Upper lobe of left lung (tissue), 6 donors: ENCODE data around the gene ZBTB48. TPM values are rescaled to one million over a fixed set of nuclear protein-coding genes. Genes with fewer than 3 reads are reported as not detected.
"Not testable (repeated sequence)": the region's sequence is repeated elsewhere in the genome, so short reads cannot be mapped to it uniquely, and the experiment has no call there.

Experiments used
- ATAC-seq, 2 donors: fragments of 200-7000 bp; cut with Tn5 transposase; one replicate each; pipeline ENCODE4 v1.9.1; 2022; ENCODE audit warnings: mild to moderate bottlenecking in 2 of 2, moderate library complexity in 2 of 2; ENCODE audit not compliant: low FRiP score in 2 of 2
- DNase-seq, 2 donors: peaks; one replicate each; pipeline ENCODE4 v3.0.0-alpha.2; 2019 to 2020
- H3K27ac ChIP-seq, 4 donors: fragments of 200-600 bp; sonication (generic); one replicate each; pipeline ENCODE4 v1.5.1; 2016 to 2019
- H3K27me3 ChIP-seq, 4 donors: fragments of 200-600 bp; sonication (generic); one replicate each; pipeline ENCODE4 v1.5.1; 2017 to 2019
- H3K36me3 ChIP-seq, 4 donors: fragments of 200-600 bp; sonication (generic); one replicate each; pipeline ENCODE4 v1.5.1; 2016 to 2019
- H3K4me1 ChIP-seq, 4 donors: fragments of 200-600 bp; sonication (generic); one replicate each; pipeline ENCODE4 v1.5.1; 2018 to 2019
- H3K4me3 ChIP-seq, 4 donors: fragments of 200-600 bp; sonication (generic); one replicate each; pipeline ENCODE4 v1.5.1; 2017 to 2019; ENCODE audit warnings: mild to moderate bottlenecking in 2 of 4, moderate library complexity in 1 of 4
- H3K9me3 ChIP-seq, 4 donors: fragments of 200-600 bp; sonication (generic); one replicate each; pipeline ENCODE4 v1.5.1; 2018 to 2019
- EP300 ChIP-seq, 4 donors: sonication (generic); formaldehyde crosslinking; IDR thresholded peaks; one replicate each; pipeline ENCODE4 v1.5.1; 2017; ENCODE audit warnings: antibody characterized with exemption in 4 of 4, control low read depth in 2 of 4
- POLR2A ChIP-seq, 4 donors: fragments of 450-650 bp; IDR thresholded peaks; one replicate each; pipeline ENCODE4 v1.5.1; 2016 to 2017; ENCODE audit warnings: antibody characterized with exemption in 4 of 4, mild to moderate bottlenecking in 2 of 4
- POLR2AphosphoS5 ChIP-seq, 2 donors: sonication (generic); formaldehyde crosslinking; IDR thresholded peaks; one replicate each; pipeline ENCODE4 v1.5.1; 2017; ENCODE audit warnings: antibody characterized with exemption in 2 of 2
- WGBS, 2 donors: methylation state at CpG; one replicate each; pipeline ENCODE4 v1.1.5; 2017 to 2018; 5-methylcytosine and 5-hydroxymethylcytosine counted together
- total RNA-seq, 6 donors: library from RNA; depleted of rRNA in 4 of 6; stranded (reverse); fragments of >200 nt in 4 of 6; gene quantifications; one replicate each; pipeline versions ENCODE4 v1.1.0 to v1.2.1, GENCODE V29; 2016 to 2021
- TF ChIP-seq, protein P1 (sequence below), 6 experiments: fragments of 450-650 bp in 4 of 6; fragments of 200-600 bp in 2 of 6; sonication (generic) in 2 of 6; IDR thresholded peaks; one replicate each; pipeline ENCODE4 v1.5.1; 2016 to 2019; ENCODE audit warnings: antibody characterized with exemption in 6 of 6
- donor health status: DM: no; HTN: no; CAD: no; lungs with moderate emphysema.
- donor health status: DM: no; HTN: yes; CAD: no; lungs with severe emphysema.

ZBTB48 gene
- total RNA-seq, 6 donors from 2014 or later, result 16.2 to 56.6 (median 36.9) TPM

DNA sequence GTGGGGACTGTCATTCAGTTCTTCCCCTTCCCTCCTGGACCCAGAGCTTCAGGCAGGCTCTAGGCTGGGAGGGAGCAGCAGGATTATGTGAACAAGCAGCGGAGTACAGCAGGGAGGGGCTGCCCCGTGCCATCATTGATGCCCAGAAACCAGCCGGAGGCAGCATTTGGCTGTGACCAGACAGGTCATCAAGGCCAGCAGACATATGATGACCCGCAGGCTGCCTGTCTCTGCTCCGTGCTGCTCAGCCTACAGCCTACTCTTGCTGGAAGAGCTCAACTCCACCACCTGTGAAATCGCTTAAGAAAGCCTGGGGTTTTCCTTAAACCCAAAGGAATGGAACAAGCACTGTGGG, 18.0 kb downstream of the ZBTB48 start:
- no peak for DNase-seq
- ATAC-seq, result no peak
- Histone ChIP-seq H3K27ac (peak overlapping the region in 1 of 4 donors; percentile 96), H3K4me1 (peaks cover 35 to 60% (median 41%) of the 10 kb centered on the region in 4 donors), H3K27me3 (no peaks in the 10 kb centered on the region), H3K9me3 (no peaks in the 10 kb centered on the region), H3K4me3 (no peak overlapping the region), H3K36me3 (peaks cover 33 to 65% (median 57%) of the 10 kb centered on the region in 4 donors)
- WGBS, 2 donors, result 95 to 100% methylated on average over 1 to 6 of the region's 6 CpGs
- TF ChIP-seq, protein P1, sequence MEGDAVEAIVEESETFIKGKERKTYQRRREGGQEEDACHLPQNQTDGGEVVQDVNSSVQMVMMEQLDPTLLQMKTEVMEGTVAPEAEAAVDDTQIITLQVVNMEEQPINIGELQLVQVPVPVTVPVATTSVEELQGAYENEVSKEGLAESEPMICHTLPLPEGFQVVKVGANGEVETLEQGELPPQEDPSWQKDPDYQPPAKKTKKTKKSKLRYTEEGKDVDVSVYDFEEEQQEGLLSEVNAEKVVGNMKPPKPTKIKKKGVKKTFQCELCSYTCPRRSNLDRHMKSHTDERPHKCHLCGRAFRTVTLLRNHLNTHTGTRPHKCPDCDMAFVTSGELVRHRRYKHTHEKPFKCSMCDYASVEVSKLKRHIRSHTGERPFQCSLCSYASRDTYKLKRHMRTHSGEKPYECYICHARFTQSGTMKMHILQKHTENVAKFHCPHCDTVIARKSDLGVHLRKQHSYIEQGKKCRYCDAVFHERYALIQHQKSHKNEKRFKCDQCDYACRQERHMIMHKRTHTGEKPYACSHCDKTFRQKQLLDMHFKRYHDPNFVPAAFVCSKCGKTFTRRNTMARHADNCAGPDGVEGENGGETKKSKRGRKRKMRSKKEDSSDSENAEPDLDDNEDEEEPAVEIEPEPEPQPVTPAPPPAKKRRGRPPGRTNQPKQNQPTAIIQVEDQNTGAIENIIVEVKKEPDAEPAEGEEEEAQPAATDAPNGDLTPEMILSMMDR (IDR thresholded peaks at IDR 0.05), result no peak
- TF ChIP-seq POLR2A (IDR thresholded peaks at IDR 0.05), result no peak
- TF ChIP-seq EP300 (IDR thresholded peaks at IDR 0.05), result no peak
- TF ChIP-seq POLR2AphosphoS5 (IDR thresholded peaks at IDR 0.05), result no peak

DNA sequence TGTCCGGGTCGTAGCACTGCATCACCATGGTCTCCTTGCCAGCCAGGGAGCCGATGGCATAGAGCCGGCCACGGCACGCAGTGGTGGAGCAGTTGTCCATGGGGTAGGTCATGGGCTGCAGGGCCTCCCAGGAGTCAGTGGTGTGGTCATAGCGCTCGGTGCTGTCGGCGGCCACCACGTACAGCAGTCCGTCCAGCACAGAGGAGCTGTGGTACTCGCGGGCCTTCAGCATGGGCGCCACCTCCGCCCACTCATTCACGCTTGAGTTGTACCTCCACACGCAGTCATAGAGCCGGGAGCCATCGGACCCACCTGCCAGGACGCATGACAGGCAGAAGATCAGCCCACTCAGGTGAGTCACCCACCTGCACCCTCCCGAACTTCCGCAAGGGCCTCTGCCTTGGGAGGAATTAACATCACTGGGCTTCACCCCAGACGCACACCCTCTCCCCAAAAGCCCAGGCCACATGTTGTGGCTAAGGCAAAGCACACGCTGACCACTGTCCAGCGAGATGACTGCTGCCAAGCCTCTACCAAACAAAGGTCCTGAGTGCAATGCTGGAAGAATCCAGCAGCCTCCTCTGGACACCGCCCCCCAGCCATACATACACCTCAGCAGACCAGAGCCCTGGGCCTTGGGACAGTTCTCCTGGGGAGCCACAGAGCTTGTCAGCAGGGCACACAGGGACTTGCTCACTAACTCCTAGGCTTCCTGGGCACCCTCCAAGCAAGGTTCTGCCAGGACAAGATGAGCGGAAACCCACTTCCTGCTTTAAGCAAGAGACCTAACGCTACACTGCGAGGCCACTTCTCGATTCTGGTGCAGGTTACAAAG, 19.6 kb downstream of the ZBTB48 start:
- 69 to 76% methylated on average over 12 to 20 of the region's 31 CpGs for WGBS, 2 donors
- no peaks in the 10 kb centered on the region for H3K27me3 ChIP-seq
- no peaks in the 10 kb centered on the region for H3K9me3 ChIP-seq
- H3K4me3 ChIP-seq, result peak overlapping the region in 3 of 4 donors; percentile 72 to 99 (median 79)
- peak overlapping the region; percentile 96 to 100 (median 98) for H3K27ac ChIP-seq
- TF ChIP-seq POLR2AphosphoS5 (IDR thresholded peaks at IDR 0.05) (peak in 1 of 2 donors; percentile 25), EP300 (IDR thresholded peaks at IDR 0.05) (no peak)
- DNase-seq, result peak; percentile 69 to 74
- H3K36me3 ChIP-seq, result peaks cover 21 to 49% (median 41%) of the 10 kb centered on the region in 4 donors
- H3K4me1 ChIP-seq, result peaks cover 43 to 71% (median 49%) of the 10 kb centered on the region in 4 donors
- ATAC-seq, result no peak

DNA sequence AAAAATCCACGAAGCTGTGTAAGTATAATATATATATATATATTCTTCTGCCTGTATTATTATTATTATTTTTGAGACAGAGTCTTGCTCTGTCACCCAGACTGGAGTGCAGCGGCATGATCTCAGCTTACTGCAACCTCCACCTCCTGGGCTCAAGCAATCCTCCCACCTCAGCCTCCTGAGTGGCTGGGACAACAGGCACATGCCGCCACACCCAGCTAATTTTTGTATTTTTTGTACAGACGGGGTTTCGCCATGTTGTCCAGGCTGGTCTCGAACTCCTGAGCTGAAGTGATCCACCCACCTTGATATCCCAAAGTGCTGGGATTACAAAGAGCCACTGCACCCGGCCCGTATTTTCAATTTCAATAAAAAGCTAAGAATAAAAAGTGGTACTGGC, 20.2 kb downstream of the ZBTB48 start:
- peaks cover 17 to 43% (median 34%) of the 10 kb centered on the region in 4 donors for H3K36me3 ChIP-seq
- whole genome bisulfite sequencing, 2 donors, result 53 to 54% methylated on average over 8 of the region's 8 CpGs
- H3K27me3 ChIP-seq, DNase-seq, ATAC-seq, H3K9me3 ChIP-seq: not testable (repeated sequence)
- H3K27ac ChIP-seq, result peak overlapping the region; percentile 96 to 100 (median 98)
- peak overlapping the region; percentile 72 to 99 (median 78) for H3K4me3 ChIP-seq
- peaks cover 49 to 74% (median 55%) of the 10 kb centered on the region in 4 donors for H3K4me1 ChIP-seq

- TF ChIP-seq POLR2AphosphoS5 (IDR thresholded peaks at IDR 0.05) (no peak), POLR2A (IDR thresholded peaks at IDR 0.05) (no peak), EP300 (IDR thresholded peaks at IDR 0.05) (no peak)
- TF ChIP-seq, protein P1 (IDR thresholded peaks at IDR 0.05), result no peak
- 17 to 20% methylated on average over 10 of the region's 10 CpGs for WGBS, 2 donors
- ATAC-seq (no peak), DNase-seq (no peak)
- peak overlapping the region; percentile 96 to 100 (median 98) for H3K27ac ChIP-seq
- H3K27me3 ChIP-seq, result no peaks in the 10 kb centered on the region
- H3K36me3 ChIP-seq, result peaks cover 13 to 37% (median 29%) of the 10 kb centered on the region in 4 donors
- H3K9me3 ChIP-seq, result no peaks in the 10 kb centered on the region
- peaks cover 51 to 68% (median 57%) of the 10 kb centered on the region in 4 donors for H3K4me1 ChIP-seq
- peak overlapping the region; percentile 72 to 99 (median 78) for H3K4me3 ChIP-seq
Measured at GRCh38 chr1:6600410-6601048, 20.7 kb downstream of the ZBTB48 start.

DNA sequence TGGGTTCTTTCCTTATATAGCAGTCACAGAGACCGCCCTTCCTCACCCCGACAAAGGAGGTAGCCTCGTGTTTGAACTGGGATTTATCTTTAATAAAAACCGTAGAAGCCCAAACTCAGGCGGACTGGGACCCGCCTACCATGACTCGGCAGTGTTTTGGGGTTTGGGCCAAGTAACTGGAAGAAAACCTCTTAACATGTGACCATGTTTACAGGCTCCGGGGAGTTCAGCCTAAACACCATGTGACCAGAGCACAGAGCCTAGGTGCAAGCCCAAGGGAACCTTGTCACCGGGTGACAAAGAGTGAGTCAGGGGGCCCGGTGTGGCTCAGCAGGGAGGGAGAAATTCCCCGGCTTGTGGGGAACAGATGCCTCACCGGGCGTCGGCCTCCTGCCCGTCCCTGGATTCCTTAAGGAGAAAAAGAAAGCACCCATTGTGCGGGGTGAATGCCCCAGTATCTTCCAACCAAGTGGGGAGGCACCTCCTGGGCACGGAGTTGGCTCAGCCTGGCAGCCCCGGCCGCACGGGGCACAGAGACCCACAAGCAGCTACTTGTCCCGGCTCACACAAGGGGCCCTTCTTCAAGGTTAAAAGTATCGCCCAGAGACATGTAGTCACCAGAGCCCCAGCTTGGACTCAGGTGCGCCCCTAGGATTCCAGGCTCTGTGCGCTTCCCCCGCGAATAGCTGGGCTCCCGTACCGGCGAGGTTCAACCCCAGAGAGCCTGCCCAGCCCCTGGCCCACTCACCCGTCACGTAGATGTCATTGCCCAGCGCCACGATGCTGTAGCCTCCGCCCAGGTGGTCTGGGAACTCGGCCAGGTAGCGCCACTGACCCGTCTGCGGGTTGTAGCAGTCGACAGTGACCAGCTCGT, 21.5 kb downstream of the ZBTB48 start:
- no peaks in the 10 kb centered on the region for H3K27me3 ChIP-seq
- TF ChIP-seq POLR2A (IDR thresholded peaks at IDR 0.05) (peak; percentile 45 to 78 (median 60)), EP300 (IDR thresholded peaks at IDR 0.05) (peak in 1 of 4 donors; percentile 34), POLR2AphosphoS5 (IDR thresholded peaks at IDR 0.05) (peak; percentile 48 to 90)
- TF ChIP-seq, protein P1 (IDR thresholded peaks at IDR 0.05), result no peak

More for the DNA sequence above, 21.5 kb downstream of the ZBTB48 start:
- DNase-seq (peak; percentile 87 to 94), ATAC-seq (peak; percentile 57 to 68)
- Histone ChIP-seq H3K9me3 (no peaks in the 10 kb centered on the region), H3K36me3 (peaks cover 11 to 30% (median 21%) of the 10 kb centered on the region in 4 donors), H3K27ac (peak overlapping the region; percentile 96 to 100 (median 98)), H3K4me3 (peak overlapping the region; percentile 72 to 99 (median 78)), H3K4me1 (peaks cover 51 to 62% (median 54%) of the 10 kb centered on the region in 4 donors)
- 0% methylated on average over 9 to 28 of the region's 40 CpGs for WGBS, 2 donors
